GM21360 (cell line): ENCODE measurements around the gene NPY.

Experiments used
- ATAC-seq: cut with Tn5 transposase; IDR thresholded peaks from one replicate; pipeline ENCODE4 v1.9.1; 2021; ENCODE audit warnings: mild to moderate bottlenecking, moderate library complexity; ENCODE audit not compliant: unreplicated experiment

NPY gene

GRCh38 chr7:24313777-24314176, 29.8 kb downstream of the NPY start:
- ATAC-seq = no peak

GRCh38 chr7:24316340-24316739, 32.4 kb downstream of the NPY start:
- ATAC-seq = no peak

GRCh38 chr7:24318326-24318725, 34.3 kb downstream of the NPY start:
- ATAC-seq = no peak

DNA sequence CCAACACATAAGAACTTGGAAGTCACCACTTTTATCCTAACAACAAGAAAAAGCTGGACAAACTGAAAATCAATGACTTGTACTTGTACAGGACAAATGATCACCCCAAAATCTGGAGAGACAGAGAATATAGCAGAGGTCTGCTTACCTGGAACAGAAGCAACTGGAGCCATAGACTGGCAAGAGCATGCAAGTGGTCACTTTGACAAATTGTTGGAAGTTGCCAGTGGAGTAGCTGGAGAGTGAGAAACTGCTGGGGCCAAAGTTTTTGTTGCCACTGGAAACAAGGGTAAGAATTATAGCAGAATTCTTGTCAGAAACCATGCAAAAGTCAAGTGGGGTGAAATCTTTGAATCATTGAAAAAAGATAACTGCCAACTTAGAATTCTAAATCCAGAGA, 35.2 kb downstream of the NPY start:
- ATAC-seq = no peak

- no peak for ATAC-seq
Observed at GRCh38 chr7:24323961-24324480, 40.0 kb downstream of the NPY start.

DNA sequence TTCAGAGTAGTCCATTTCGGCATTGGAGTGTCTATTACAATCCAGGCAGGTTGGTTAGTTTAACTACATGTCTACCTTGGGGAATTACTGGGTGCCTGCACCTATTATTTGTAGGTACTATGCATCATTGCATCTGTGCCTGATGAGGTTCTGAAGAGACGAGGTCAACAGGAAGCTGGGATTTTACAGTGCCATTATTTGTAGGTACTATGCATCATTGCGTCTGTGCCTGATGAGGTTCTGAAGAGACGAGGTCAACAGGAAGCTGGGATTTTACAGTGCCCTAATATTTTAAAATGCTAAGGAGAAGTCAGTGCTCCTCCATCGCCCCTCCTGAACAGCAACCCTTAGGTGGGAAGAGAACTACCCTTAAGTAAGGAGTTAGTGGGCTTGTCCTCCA, 41.7 kb downstream of the NPY start:
- peak; percentile 81 for ATAC-seq

GRCh38 chr7:24328050-24328449, 44.1 kb downstream of the NPY start:
- no peak for ATAC-seq

DNA sequence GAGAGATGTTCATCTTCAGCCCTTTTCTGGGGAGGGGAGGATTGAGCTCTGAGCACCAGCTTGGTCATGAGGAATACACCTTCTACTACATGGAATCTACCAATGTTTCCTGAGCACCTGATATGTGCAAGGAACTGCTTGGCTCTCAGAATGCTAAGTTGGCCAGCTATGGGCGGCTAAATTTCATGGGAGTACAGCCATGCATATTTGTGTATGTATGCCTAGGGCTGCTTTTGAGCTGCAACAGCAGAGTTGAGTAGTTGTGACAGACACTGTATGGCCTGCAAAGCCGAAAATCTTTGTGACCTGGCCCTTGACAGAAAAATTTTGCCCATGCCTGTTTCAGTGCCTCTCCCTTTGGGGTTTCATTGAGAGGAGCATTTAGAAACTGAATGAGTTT, 44.9 kb downstream of the NPY start:
- no peak for ATAC-seq

GRCh38 chr7:24334012-24334411, 50.0 kb downstream of the NPY start:
- no peak for ATAC-seq

- no peak for ATAC-seq
Observed at GRCh38 chr7:24334627-24335026, 50.6 kb downstream of the NPY start.

- no peak for ATAC-seq
Observed at GRCh38 chr7:24336461-24336860, 52.5 kb downstream of the NPY start.

DNA sequence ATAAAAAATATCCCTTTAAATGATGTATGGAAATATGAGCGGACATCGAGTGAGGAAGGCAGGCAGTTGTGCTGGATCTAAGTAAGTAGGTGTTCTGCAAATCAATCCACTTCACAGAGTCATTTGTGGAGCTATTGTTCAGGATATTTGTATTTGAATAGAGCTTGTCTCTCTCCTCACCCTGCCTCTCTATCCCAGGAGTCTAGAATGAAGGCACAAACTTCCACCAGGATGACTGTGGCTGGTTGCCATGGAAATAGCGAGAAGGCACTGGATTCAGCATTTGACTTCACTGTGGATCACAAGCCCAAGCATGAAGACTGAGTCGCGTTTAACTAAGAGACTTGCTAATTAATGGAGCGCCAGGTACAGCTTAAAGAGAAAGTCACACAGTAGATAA, 53.2 kb downstream of the NPY start:
- no peak for ATAC-seq

- ATAC-seq = no peak
Observed at GRCh38 chr7:24339575-24339974, 55.6 kb downstream of the NPY start.

GRCh38 chr7:24340727-24341126, 56.7 kb downstream of the NPY start:
- no peak for ATAC-seq
